H1 (cell line): Measurements from ENCODE around the gene ARHGAP26. TPM values are rescaled to one million over a fixed set of nuclear protein-coding genes. Genes with fewer than 3 reads are reported as not detected.

Source experiments
- CTCF ChIA-PET: fragments of 300-600 bp; sonication (Branson Sonifier 250); formaldehyde crosslinking; loops from one replicate; lab custom pipeline; 2021; ENCODE audit not compliant: partially characterized antibody; lab: Charles Lee
- POLR2A ChIA-PET: fragments of 300-600 bp; sonication (Branson Sonifier 250); formaldehyde crosslinking; loops from one replicate; lab custom pipeline; 2021; ENCODE audit warnings: inconsistent platforms; ENCODE audit not compliant: partially characterized antibody; lab: Charles Lee
- DNase-seq, 2 experiments: peaks; one replicate each; pipeline versions ENCODE4 v3.0.0 to v3.0.0-alpha.2; 2010 to 2022; ENCODE audit warnings: low spot score in 2 of 2, low read depth in 1 of 2, mixed read lengths in 1 of 2
- FAIRE-seq: peaks from 2 replicates; lab custom pipeline; 2011; peaks lifted over from hg19 to GRCh38; lab: Jason Lieb, UNC
- H2AFZ ChIP-seq: 2 replicates; pipeline ENCODE4 v1.8.1; 2012; ENCODE audit warnings: low read length, inconsistent platforms
- H2AK5ac ChIP-seq: 2 replicates; pipeline ENCODE4 v1.6.1; 2013; ENCODE audit warnings: low read depth, low read length
- H2BK120ac ChIP-seq: replicated peaks from 2 replicates; pipeline ENCODE3; 2013; ENCODE audit warnings: low read depth, low read length, inconsistent platforms
- H2BK12ac ChIP-seq: 2 replicates; pipeline ENCODE4 v1.6.1; 2013; ENCODE audit warnings: low read depth, low read length
- H2BK15ac ChIP-seq: 2 replicates; pipeline ENCODE4 v1.6.1; 2013; ENCODE audit warnings: low read length
- H2BK20ac ChIP-seq: 2 replicates; pipeline ENCODE4 v1.6.1; 2013; ENCODE audit warnings: low read length
- H2BK5ac ChIP-seq: 2 replicates; pipeline ENCODE4 v1.6.1; 2013; ENCODE audit warnings: low read depth, low read length
- H3K14ac ChIP-seq: 2 replicates; pipeline ENCODE4 v1.6.1; 2013; ENCODE audit warnings: inconsistent platforms; ENCODE audit not compliant: insufficient read length
- H3K18ac ChIP-seq: 2 replicates; pipeline ENCODE4 v1.6.1; 2013; ENCODE audit warnings: low read length; ENCODE audit errors: extremely low read depth
- H3K23ac ChIP-seq: 2 replicates; pipeline ENCODE4 v1.6.1; 2013; ENCODE audit warnings: inconsistent platforms; ENCODE audit not compliant: insufficient read length
- H3K23me2 ChIP-seq: 2 replicates; pipeline ENCODE4 v1.6.1; 2013; ENCODE audit warnings: low read depth, low read length
- H3K27ac ChIP-seq: 2 replicates; pipeline ENCODE4 v1.6.1; 2011; ENCODE audit warnings: low read depth, low read length, inconsistent platforms
- H3K27me3 ChIP-seq, 4 experiments: replicated peaks in 1 of 4; 1 replicate in 1 of 4; 2 replicates in 3 of 4; pipeline versions ENCODE4 v1.6.1 to v1.8.1; 2011 to 2013; ENCODE audit warnings: low read length in 3 of 4, mild to moderate bottlenecking in 3 of 4, inconsistent platforms in 2 of 4, mixed read lengths in 2 of 4, moderate library complexity in 1 of 4; ENCODE audit not compliant: control insufficient read depth in 3 of 4, insufficient read depth in 3 of 4; ENCODE audit errors: extremely low read depth in 1 of 4
- H3K36me3 ChIP-seq, 4 experiments: 2 replicates each; pipeline versions ENCODE4 v1.6.1 to v1.8.1; 2011 to 2013; ENCODE audit warnings: mild to moderate bottlenecking in 4 of 4, low read length in 3 of 4, moderate library complexity in 2 of 4, control low read depth in 1 of 4, inconsistent platforms in 1 of 4; ENCODE audit not compliant: insufficient read depth in 4 of 4, control insufficient read depth in 2 of 4
- H3K4ac ChIP-seq: replicated peaks from 2 replicates; pipeline ENCODE3; 2013; ENCODE audit warnings: low read length, low read depth, mixed read lengths, inconsistent platforms; ENCODE audit not compliant: insufficient read length
- H3K4me1 ChIP-seq, 4 experiments: replicated peaks in 1 of 4; 1 replicate in 1 of 4; 2 replicates in 3 of 4; pipeline versions ENCODE4 v1.6.1 to v1.8.1; 2011 to 2013; ENCODE audit warnings: low read length in 3 of 4, inconsistent platforms in 2 of 4, mixed read lengths in 1 of 4; ENCODE audit not compliant: insufficient read depth in 4 of 4, control insufficient read depth in 3 of 4
- H3K4me2 ChIP-seq, 2 experiments: 2 replicates each; pipeline versions ENCODE4 v1.6.1 to v1.8.1; 2011 to 2013; ENCODE audit warnings: low read depth in 2 of 2, low read length in 2 of 2, control low read depth in 1 of 2, inconsistent platforms in 1 of 2, mild to moderate bottlenecking in 1 of 2; ENCODE audit not compliant: insufficient read depth in 1 of 2
- H3K4me3 ChIP-seq, 4 experiments: fragments of 200-600, 300-600 bp in 1 of 4; sonication (generic), shearing (Covaris generic), sonication (Bioruptor Twin) in 1 of 4; 2 replicates each; pipeline versions ENCODE4 v1.5.1 to v1.8.1; 2011 to 2016; ENCODE audit warnings: low read length in 4 of 4, low read depth in 3 of 4, control low read depth in 2 of 4, inconsistent platforms in 2 of 4, mild to moderate bottlenecking in 2 of 4, mixed read lengths in 1 of 4, moderate library complexity in 1 of 4; ENCODE audit not compliant: insufficient read depth in 2 of 4; ENCODE audit errors: extremely low read depth in 1 of 4
- H3K56ac ChIP-seq: replicated peaks from 2 replicates; pipeline ENCODE3; 2013; ENCODE audit warnings: low read depth, mild to moderate bottlenecking, mixed read lengths, low read length, inconsistent platforms; ENCODE audit not compliant: insufficient read length
- H3K79me1 ChIP-seq: 2 replicates; pipeline ENCODE4 v1.6.1; 2013; ENCODE audit warnings: low read depth, low read length, control low read depth
- H3K79me2 ChIP-seq, 2 experiments: 2 replicates each; pipeline versions ENCODE4 v1.6.1 to v1.8.1; 2012 to 2013; ENCODE audit warnings: low read length in 2 of 2, mild to moderate bottlenecking in 2 of 2, inconsistent platforms in 1 of 2; ENCODE audit not compliant: insufficient read depth in 2 of 2, control insufficient read depth in 1 of 2
- H3K9ac ChIP-seq, 4 experiments: replicated peaks in 1 of 4; 1 replicate in 1 of 4; 2 replicates in 3 of 4; pipeline versions ENCODE4 v1.6.1 to v1.8.1; 2011 to 2013; ENCODE audit warnings: low read depth in 3 of 4, low read length in 3 of 4, control low read depth in 2 of 4, mild to moderate bottlenecking in 2 of 4, moderate library complexity in 2 of 4, inconsistent platforms in 1 of 4; ENCODE audit errors: extremely low read depth in 1 of 4
- H3K9me3 ChIP-seq, 2 experiments: 2 replicates each; pipeline versions ENCODE4 v1.6.1 to v1.8.1; 2012 to 2013; ENCODE audit warnings: mild to moderate bottlenecking in 2 of 2, moderate library complexity in 2 of 2, control low read depth in 1 of 2, inconsistent platforms in 1 of 2, low read depth in 1 of 2, low read length in 1 of 2, mixed read lengths in 1 of 2; ENCODE audit not compliant: insufficient read depth in 2 of 2
- H4K20me1 ChIP-seq, 2 experiments: replicated peaks in 1 of 2; 2 replicates each; pipeline versions ENCODE3 to v1.8.1; 2011 to 2013; ENCODE audit warnings: inconsistent platforms in 2 of 2, low read length in 2 of 2, mild to moderate bottlenecking in 1 of 2; ENCODE audit not compliant: insufficient read depth in 2 of 2, control insufficient read depth in 1 of 2
- H4K5ac ChIP-seq: 2 replicates; pipeline ENCODE4 v1.6.1; 2013; ENCODE audit warnings: low read length, low read depth, mixed read lengths, inconsistent platforms; ENCODE audit not compliant: insufficient read length
- H4K8ac ChIP-seq: 2 replicates; pipeline ENCODE4 v1.8.0; 2013; ENCODE audit warnings: mild to moderate bottlenecking, moderate library complexity, low read length, inconsistent platforms; ENCODE audit not compliant: insufficient read depth; ENCODE audit errors: extremely low read depth
- H4K91ac ChIP-seq: replicated peaks from 2 replicates; pipeline ENCODE3; 2013; ENCODE audit warnings: low read length, mixed read lengths, inconsistent platforms; ENCODE audit not compliant: insufficient read length
- ASH2L ChIP-seq: fragments of 200-600, 300-600 bp; sonication (generic); IDR thresholded peaks from one replicate; pipeline ENCODE4 v1.7.1; 2017; ENCODE audit warnings: low read length
- CEBPB ChIP-seq: IDR thresholded peaks from 2 replicates; pipeline ENCODE4 v1.6.1; 2012; ENCODE audit warnings: low read depth, low read length
- NANOG ChIP-seq: IDR thresholded peaks from 2 replicates; pipeline ENCODE4 v1.6.1; 2011; ENCODE audit warnings: low read length, low read depth, mild to moderate bottlenecking, inconsistent platforms; ENCODE audit not compliant: insufficient read depth, poor library complexity, severe bottlenecking
- RAD21 ChIP-seq, 2 experiments: IDR thresholded peaks in 1 of 2; conservative IDR thresholded peaks in 1 of 2; 2 replicates each; pipeline ENCODE4 v1.6.1; 2011; ENCODE audit warnings: low read depth in 2 of 2, low read length in 2 of 2, improper control_type of control experiment in 1 of 2, inconsistent platforms in 1 of 2, mild to moderate bottlenecking in 1 of 2, moderate library complexity in 1 of 2
- WGBS, 2 experiments: shearing (Covaris generic) in 1 of 2; methylation state at CpG; one replicate each; pipeline versions ENCODE4 v1.1.6 to v1.1.7; 2013 to 2015; ENCODE audit warnings: low lambda C conversion rate in 2 of 2, mixed read lengths in 2 of 2, inconsistent platforms in 1 of 2, low coverage in 1 of 2, missing lambda C conversion rate in 1 of 2; ENCODE audit not compliant: insufficient replicate concordance in 2 of 2, insufficient coverage in 1 of 2, insufficient read length in 1 of 2; ENCODE audit errors: extremely low coverage in 1 of 2, missing lambda C conversion rate in 1 of 2; 5-methylcytosine and 5-hydroxymethylcytosine counted together
- polyA plus RNA-seq, 7 experiments: library from polyadenylated mRNA; depleted of rRNA in 3 of 7; stranded (reverse) in 5 of 7; unstranded in 2 of 7; fragments of >200 nt in 5 of 7; fragments of 200-250 nt in 2 of 7; gene quantifications; 1 replicate in 5 of 7; 2 replicates in 1 of 7; 4 replicates in 1 of 7; pipeline versions ENCODE4 v1.2.1 to v1.2.3, GENCODE V29; 2011 to 2013; ENCODE audit warnings: missing spikeins in 2 of 7, mixed read lengths in 2 of 7
- total RNA-seq: library from RNA; stranded (reverse); fragmentation: NEBNext Ultra II Directional; extraction: Animal tissue kit (Norgen Biotek cat#: 25700); gene quantifications from 2 replicates; pipeline ENCODE4 v1.2.1, GENCODE V29; 2021

The ARHGAP26 gene
- total and polyA plus RNA-seq, 2 of the 8 experiments (the other 6 are each of a cell fraction or from before 2014, with no cell fraction given): 7.1 to 24.8 TPM

GRCh38 chr5:142982821-142983200 lies 212.6 kb downstream of the ARHGAP26 start:
- Histone ChIP-seq H3K56ac (no peak overlapping the region), H3K14ac (no peak overlapping the region), H2BK120ac (no peak overlapping the region), H2AK5ac (0 out of 2 replicates have a peak overlapping the region, but pooled peaks have one; percentile 94), H3K79me2 (no peaks in the 10 kb centered on the region), H4K91ac (peak overlapping the region; percentile 29), H3K4me3 (no peak overlapping the region), H2BK15ac (peak overlapping the region; percentile 13; the same call in 1 of the 2 replicates), H3K27ac (no peak overlapping the region), H2BK5ac (peak overlapping the region; percentile 90), H3K4me2 (peak overlapping the region in 1 of 2 experiments; percentile 35; a peak in 1 of 4 replicates), H3K36me3 (no peaks in the 10 kb centered on the region), H3K23me2 (no peaks in the 10 kb centered on the region), H3K18ac (0 out of 2 replicates have a peak overlapping the region, but pooled peaks have one; percentile 0), H4K8ac (no peak overlapping the region), H4K20me1 (no peaks in the 10 kb centered on the region), H3K79me1 (0 out of 2 replicates have a peak, but pooled peaks cover 2% of the 10 kb centered on the region), H2AFZ (no peak overlapping the region), H3K4me1 (peaks cover 2 to 13% (median 11%) of the 10 kb centered on the region in 4 experiments), H3K4ac (no peak overlapping the region), H3K9me3 (no peaks in the 10 kb centered on the region), H3K9ac (no peak overlapping the region), H3K27me3 (no peaks in the 10 kb centered on the region), H4K5ac (no peak overlapping the region), H2BK12ac (peak overlapping the region; percentile 94), H3K23ac (no peak overlapping the region), H2BK20ac (0 out of 2 replicates have a peak overlapping the region, but pooled peaks have one; percentile 66)
- WGBS, 2 experiments: 73% methylated on average over 4 of the region's 4 CpGs; no CpG with 5 or more reads in 1 of the 2 experiments
- ChIA-PET POLR2A (no interaction called here), CTCF (interaction anchor here (0.6 to 1.5 kb wide), 6 partner anchors 8 to 529 kb away, joined by 3 to 6 read pairs (median 5); no protein-coding TSS in a partner anchor)
- FAIRE-seq (no peak), DNase-seq (peak in 1 of 2 experiments; percentile 60)
- TF ChIP-seq ASH2L (no peak), CEBPB (no peak), NANOG (no peak), RAD21 (IDR thresholded peaks at IDR 0.05 in 1 of 2, conservative IDR thresholded peaks at IDR 0.05 in 1 of 2; ENCODE audit: low read depth in 2 of 2, low read length in 2 of 2) (peak; percentile 56 to 66)
